K562 (cell line): ENCODE results near the gene ATG7. TPM values are rescaled to one million over a fixed set of nuclear protein-coding genes. Genes with fewer than 3 reads are reported as not detected.

Experiments
- BRD9 ChIP-seq: fragments of 450-650 bp; IDR thresholded peaks from 2 replicates; pipeline ENCODE4 v1.6.1; 2018; ENCODE audit warnings: low read depth; ENCODE audit not compliant: partially characterized antibody
- CBFA2T3 ChIP-seq: fragments of 450-650 bp; IDR thresholded peaks from 2 replicates; pipeline ENCODE4 v1.6.1; 2017
- CEBPB ChIP-seq: fragments of 450-650 bp; IDR thresholded peaks from 2 replicates; pipeline ENCODE4 v1.6.1; 2016; ENCODE audit warnings: missing genetic modification characterization, missing compliant biosample characterization
- FOXA3 ChIP-seq, 2 experiments: fragments of 450-650 bp in 1 of 2; sonication (generic) in 1 of 2; formaldehyde crosslinking; IDR thresholded peaks in 1 of 2; conservative IDR thresholded peaks in 1 of 2; 2 replicates each; pipeline versions ENCODE4 v1.4.0 to v1.8.0; 2020 to 2022; ENCODE audit warnings: mild to moderate bottlenecking in 2 of 2, missing genetic modification reagents in 1 of 2
- L3MBTL2 ChIP-seq: fragments of 450-650 bp; IDR thresholded peaks from 2 replicates; pipeline ENCODE4 v1.6.1; 2016; ENCODE audit warnings: mild to moderate bottlenecking, moderate library complexity
- PHTF2 ChIP-seq: fragments of 250-450 bp; sonication (Bioruptor Pico); IDR thresholded peaks from 2 replicates; pipeline ENCODE4 v1.5.0; 2021; ENCODE audit warnings: mild to moderate bottlenecking
- TCF3 ChIP-seq: sonication (generic); formaldehyde crosslinking; IDR thresholded peaks from 2 replicates; pipeline ENCODE4 v1.4.0; 2020; ENCODE audit warnings: mild to moderate bottlenecking, missing genetic modification reagents
- TEAD1 ChIP-seq, 2 experiments: fragments of 450-650 bp in 1 of 2; sonication (generic) in 1 of 2; formaldehyde crosslinking; IDR thresholded peaks; 2 replicates each; pipeline versions ENCODE4 v1.4.0 to v1.8.0; 2020 to 2022; ENCODE audit warnings: mild to moderate bottlenecking in 2 of 2, missing genetic modification reagents in 1 of 2
- ZNF699 ChIP-seq: fragments of 250-450 bp; sonication (Bioruptor Pico); IDR thresholded peaks from 2 replicates; pipeline ENCODE4 v1.8.0; 2021; ENCODE audit warnings: mild to moderate bottlenecking, moderate library complexity; ENCODE audit not compliant: insufficient replicate concordance
- polyA plus RNA-seq, 8 experiments: library from polyadenylated mRNA; depleted of rRNA in 4 of 8; stranded (reverse) in 5 of 8; unstranded in 3 of 8; fragments of >200 nt; fragmentation: Nextera tagmentation in 2 of 8; fragmentation: Illumina TruSeq in 1 of 8; extraction: Ambion mirVana in 2 of 8; extraction: Trizol in 1 of 8; gene quantifications; 2 replicates each; pipeline versions ENCODE4 v1.2.1 to v1.2.3, GENCODE V29; 2011 to 2014; ENCODE audit warnings: inconsistent platforms in 1 of 8, missing spikeins in 1 of 8
- total RNA-seq, 7 experiments: library from RNA; depleted of rRNA in 6 of 7; stranded (reverse); fragments of >200 nt in 6 of 7; fragmentation: Illumina TruSeq in 2 of 7; extraction: Trizol in 2 of 7; gene quantifications; 2 replicates each; pipeline versions ENCODE4 v1.2.1 to v1.2.3, GENCODE V29; 2011 to 2021; ENCODE audit warnings: low replicate concordance in 1 of 7
- TF ChIP-seq, protein P1 (sequence below), 2 experiments: IDR thresholded peaks in 1 of 2; conservative IDR thresholded peaks in 1 of 2; 2 replicates each; pipeline ENCODE4 v1.6.1; 2016; ENCODE audit warnings: low read depth in 2 of 2, mild to moderate bottlenecking in 1 of 2, missing compliant biosample characterization in 1 of 2, missing genetic modification characterization in 1 of 2, moderate library complexity in 1 of 2
- TF ChIP-seq, protein P2 (sequence below): fragments of 450-650 bp; IDR thresholded peaks from 2 replicates; pipeline ENCODE4 v1.6.1; 2016; ENCODE audit warnings: mild to moderate bottlenecking, moderate library complexity
- TF ChIP-seq, protein P3 (sequence below): sonication (generic); IDR thresholded peaks from 2 replicates; pipeline ENCODE4 v1.6.1; 2016

ATG7 gene
- total and polyA plus RNA-seq, 9 of the 15 experiments (the other 6 are each of a cell fraction or from before 2014, with no cell fraction given), result 18.3 to 45.3 (median 33.6) TPM

DNA sequence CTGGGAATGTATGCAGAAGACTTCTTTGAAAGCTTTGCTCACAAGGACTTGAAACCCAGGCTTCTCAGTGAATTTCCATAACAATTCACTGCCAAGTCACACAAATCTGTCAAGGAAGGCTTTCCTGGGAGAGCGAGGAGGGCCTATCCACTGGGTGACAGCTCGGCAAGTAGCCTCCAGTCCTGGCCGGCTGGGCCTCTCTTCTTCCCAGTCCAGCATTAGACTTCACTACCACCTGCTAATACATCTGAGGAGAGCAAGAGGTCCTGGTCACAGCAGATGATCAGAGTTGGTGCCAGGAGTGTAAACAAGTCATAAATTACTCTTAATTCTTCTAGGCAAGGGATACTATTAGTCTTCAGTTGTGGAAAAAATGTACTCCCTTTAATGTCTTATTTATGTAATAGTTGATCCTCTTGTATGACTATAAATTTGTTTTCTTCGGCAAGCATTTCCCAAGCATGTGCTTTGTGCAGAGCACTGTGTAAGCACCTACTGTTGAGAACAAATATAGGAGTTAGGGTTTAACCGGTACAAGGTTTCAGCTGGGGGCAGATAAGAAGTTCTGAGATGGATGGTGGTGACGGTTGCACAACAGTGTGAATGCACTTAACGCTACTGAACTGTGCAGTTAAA is 208.6 kb downstream of the ATG7 start (continued):
- TF ChIP-seq, protein P1, sequence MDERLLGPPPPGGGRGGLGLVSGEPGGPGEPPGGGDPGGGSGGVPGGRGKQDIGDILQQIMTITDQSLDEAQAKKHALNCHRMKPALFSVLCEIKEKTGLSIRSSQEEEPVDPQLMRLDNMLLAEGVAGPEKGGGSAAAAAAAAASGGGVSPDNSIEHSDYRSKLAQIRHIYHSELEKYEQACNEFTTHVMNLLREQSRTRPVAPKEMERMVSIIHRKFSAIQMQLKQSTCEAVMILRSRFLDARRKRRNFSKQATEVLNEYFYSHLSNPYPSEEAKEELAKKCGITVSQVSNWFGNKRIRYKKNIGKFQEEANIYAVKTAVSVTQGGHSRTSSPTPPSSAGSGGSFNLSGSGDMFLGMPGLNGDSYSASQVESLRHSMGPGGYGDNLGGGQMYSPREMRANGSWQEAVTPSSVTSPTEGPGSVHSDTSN (CRISPR knock-in tag; IDR thresholded peaks at IDR 0.05; ENCODE audit: low read depth), result no peak
- TF ChIP-seq, protein P1 (tag; conservative IDR thresholded peaks at IDR 0.05; ENCODE audit: low read depth), result peak; percentile 84
- TF ChIP-seq TEAD1 (CRISPR knock-in tag; IDR thresholded peaks at IDR 0.05), result peak in 1 of 2 experiments; percentile 50; a peak in 1 of 4 replicates
- peak; percentile 99 for TF ChIP-seq CEBPB
- peak; percentile 60 for TF ChIP-seq L3MBTL2
- TF ChIP-seq CBFA2T3, result peak; percentile 53
- no peak for TF ChIP-seq PHTF2 (CRISPR knock-in tag)
- TF ChIP-seq ZNF699 (CRISPR knock-in tag), result no peak
- TF ChIP-seq TCF3 (CRISPR knock-in tag), result peak; percentile 39
- TF ChIP-seq, protein P2, sequence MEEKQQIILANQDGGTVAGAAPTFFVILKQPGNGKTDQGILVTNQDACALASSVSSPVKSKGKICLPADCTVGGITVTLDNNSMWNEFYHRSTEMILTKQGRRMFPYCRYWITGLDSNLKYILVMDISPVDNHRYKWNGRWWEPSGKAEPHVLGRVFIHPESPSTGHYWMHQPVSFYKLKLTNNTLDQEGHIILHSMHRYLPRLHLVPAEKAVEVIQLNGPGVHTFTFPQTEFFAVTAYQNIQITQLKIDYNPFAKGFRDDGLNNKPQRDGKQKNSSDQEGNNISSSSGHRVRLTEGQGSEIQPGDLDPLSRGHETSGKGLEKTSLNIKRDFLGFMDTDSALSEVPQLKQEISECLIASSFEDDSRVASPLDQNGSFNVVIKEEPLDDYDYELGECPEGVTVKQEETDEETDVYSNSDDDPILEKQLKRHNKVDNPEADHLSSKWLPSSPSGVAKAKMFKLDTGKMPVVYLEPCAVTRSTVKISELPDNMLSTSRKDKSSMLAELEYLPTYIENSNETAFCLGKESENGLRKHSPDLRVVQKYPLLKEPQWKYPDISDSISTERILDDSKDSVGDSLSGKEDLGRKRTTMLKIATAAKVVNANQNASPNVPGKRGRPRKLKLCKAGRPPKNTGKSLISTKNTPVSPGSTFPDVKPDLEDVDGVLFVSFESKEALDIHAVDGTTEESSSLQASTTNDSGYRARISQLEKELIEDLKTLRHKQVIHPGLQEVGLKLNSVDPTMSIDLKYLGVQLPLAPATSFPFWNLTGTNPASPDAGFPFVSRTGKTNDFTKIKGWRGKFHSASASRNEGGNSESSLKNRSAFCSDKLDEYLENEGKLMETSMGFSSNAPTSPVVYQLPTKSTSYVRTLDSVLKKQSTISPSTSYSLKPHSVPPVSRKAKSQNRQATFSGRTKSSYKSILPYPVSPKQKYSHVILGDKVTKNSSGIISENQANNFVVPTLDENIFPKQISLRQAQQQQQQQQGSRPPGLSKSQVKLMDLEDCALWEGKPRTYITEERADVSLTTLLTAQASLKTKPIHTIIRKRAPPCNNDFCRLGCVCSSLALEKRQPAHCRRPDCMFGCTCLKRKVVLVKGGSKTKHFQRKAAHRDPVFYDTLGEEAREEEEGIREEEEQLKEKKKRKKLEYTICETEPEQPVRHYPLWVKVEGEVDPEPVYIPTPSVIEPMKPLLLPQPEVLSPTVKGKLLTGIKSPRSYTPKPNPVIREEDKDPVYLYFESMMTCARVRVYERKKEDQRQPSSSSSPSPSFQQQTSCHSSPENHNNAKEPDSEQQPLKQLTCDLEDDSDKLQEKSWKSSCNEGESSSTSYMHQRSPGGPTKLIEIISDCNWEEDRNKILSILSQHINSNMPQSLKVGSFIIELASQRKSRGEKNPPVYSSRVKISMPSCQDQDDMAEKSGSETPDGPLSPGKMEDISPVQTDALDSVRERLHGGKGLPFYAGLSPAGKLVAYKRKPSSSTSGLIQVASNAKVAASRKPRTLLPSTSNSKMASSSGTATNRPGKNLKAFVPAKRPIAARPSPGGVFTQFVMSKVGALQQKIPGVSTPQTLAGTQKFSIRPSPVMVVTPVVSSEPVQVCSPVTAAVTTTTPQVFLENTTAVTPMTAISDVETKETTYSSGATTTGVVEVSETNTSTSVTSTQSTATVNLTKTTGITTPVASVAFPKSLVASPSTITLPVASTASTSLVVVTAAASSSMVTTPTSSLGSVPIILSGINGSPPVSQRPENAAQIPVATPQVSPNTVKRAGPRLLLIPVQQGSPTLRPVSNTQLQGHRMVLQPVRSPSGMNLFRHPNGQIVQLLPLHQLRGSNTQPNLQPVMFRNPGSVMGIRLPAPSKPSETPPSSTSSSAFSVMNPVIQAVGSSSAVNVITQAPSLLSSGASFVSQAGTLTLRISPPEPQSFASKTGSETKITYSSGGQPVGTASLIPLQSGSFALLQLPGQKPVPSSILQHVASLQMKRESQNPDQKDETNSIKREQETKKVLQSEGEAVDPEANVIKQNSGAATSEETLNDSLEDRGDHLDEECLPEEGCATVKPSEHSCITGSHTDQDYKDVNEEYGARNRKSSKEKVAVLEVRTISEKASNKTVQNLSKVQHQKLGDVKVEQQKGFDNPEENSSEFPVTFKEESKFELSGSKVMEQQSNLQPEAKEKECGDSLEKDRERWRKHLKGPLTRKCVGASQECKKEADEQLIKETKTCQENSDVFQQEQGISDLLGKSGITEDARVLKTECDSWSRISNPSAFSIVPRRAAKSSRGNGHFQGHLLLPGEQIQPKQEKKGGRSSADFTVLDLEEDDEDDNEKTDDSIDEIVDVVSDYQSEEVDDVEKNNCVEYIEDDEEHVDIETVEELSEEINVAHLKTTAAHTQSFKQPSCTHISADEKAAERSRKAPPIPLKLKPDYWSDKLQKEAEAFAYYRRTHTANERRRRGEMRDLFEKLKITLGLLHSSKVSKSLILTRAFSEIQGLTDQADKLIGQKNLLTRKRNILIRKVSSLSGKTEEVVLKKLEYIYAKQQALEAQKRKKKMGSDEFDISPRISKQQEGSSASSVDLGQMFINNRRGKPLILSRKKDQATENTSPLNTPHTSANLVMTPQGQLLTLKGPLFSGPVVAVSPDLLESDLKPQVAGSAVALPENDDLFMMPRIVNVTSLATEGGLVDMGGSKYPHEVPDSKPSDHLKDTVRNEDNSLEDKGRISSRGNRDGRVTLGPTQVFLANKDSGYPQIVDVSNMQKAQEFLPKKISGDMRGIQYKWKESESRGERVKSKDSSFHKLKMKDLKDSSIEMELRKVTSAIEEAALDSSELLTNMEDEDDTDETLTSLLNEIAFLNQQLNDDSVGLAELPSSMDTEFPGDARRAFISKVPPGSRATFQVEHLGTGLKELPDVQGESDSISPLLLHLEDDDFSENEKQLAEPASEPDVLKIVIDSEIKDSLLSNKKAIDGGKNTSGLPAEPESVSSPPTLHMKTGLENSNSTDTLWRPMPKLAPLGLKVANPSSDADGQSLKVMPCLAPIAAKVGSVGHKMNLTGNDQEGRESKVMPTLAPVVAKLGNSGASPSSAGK, result peak; percentile 71
- TF ChIP-seq, protein P3, sequence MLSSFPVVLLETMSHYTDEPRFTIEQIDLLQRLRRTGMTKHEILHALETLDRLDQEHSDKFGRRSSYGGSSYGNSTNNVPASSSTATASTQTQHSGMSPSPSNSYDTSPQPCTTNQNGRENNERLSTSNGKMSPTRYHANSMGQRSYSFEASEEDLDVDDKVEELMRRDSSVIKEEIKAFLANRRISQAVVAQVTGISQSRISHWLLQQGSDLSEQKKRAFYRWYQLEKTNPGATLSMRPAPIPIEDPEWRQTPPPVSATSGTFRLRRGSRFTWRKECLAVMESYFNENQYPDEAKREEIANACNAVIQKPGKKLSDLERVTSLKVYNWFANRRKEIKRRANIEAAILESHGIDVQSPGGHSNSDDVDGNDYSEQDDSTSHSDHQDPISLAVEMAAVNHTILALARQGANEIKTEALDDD, result peak; percentile 57; the same call in 1 of the 2 replicates
- TF ChIP-seq FOXA3 (CRISPR knock-in tag; conservative IDR thresholded peaks at IDR 0.05 in 1 of 2, IDR thresholded peaks at IDR 0.05 in 1 of 2), result peak; percentile 16 to 73; a peak in 2 of 4 replicates
- TF ChIP-seq BRD9, result peak; percentile 24
